Stomach (tissue), 9 donors: ENCODE measurements around the gene C21orf58. TPM values are rescaled to one million over a fixed set of nuclear protein-coding genes. Genes with fewer than 3 reads are reported as not detected.

Source experiments
- DNase-seq, 2 donors: peaks; one replicate each; pipeline versions ENCODE4 v3.0.0 to v3.0.0-alpha.2; 2013 to 2019
- H3K27ac ChIP-seq, 5 donors: fragments of 200-600 bp in 4 of 5; sonication (generic) in 4 of 5; one replicate each; pipeline ENCODE4 v1.5.1; 2013 to 2019; ENCODE audit warnings: mild to moderate bottlenecking in 1 of 5, moderate library complexity in 1 of 5
- H3K27me3 ChIP-seq, 3 donors: fragments of 200-600 bp; sonication (generic); one replicate each; pipeline ENCODE4 v1.5.1; 2017 to 2019; ENCODE audit warnings: mixed run types in 1 of 3
- H3K36me3 ChIP-seq, 4 donors: fragments of 200-600 bp; sonication (generic); 1 replicate in 3 of 4; 2 replicates in 1 of 4; pipeline ENCODE4 v1.5.1; 2016 to 2019
- H3K4me1 ChIP-seq, 4 donors: fragments of 200-600 bp; sonication (generic); one replicate each; pipeline ENCODE4 v1.5.1; 2016 to 2019
- H3K4me3 ChIP-seq, 4 donors: fragments of 200-600 bp; sonication (generic) in 3 of 4; one replicate each; pipeline ENCODE4 v1.5.1; 2016 to 2019; ENCODE audit warnings: mild to moderate bottlenecking in 1 of 4
- H3K9me3 ChIP-seq, 4 donors: fragments of 200-600 bp; sonication (generic); one replicate each; pipeline ENCODE4 v1.5.1; 2016 to 2019
- CTCF ChIP-seq, 7 experiments: fragments of 450-650 bp in 4 of 7; fragments of 200-600 bp in 3 of 7; sonication (generic) in 3 of 7; IDR thresholded peaks; one replicate each; pipeline ENCODE4 v1.5.1; 2016 to 2019; ENCODE audit warnings: antibody characterized with exemption in 7 of 7, control low read depth in 2 of 7, mild to moderate bottlenecking in 1 of 7
- EP300 ChIP-seq: sonication (generic); formaldehyde crosslinking; IDR thresholded peaks from one replicate; pipeline ENCODE4 v1.6.1; 2017; ENCODE audit warnings: antibody characterized with exemption
- POLR2A ChIP-seq, 4 donors: fragments of 450-650 bp; IDR thresholded peaks; one replicate each; pipeline ENCODE4 v1.6.1; 2016; ENCODE audit warnings: antibody characterized with exemption in 4 of 4, control low read depth in 2 of 4, mild to moderate bottlenecking in 1 of 4, moderate library complexity in 1 of 4
- POLR2AphosphoS5 ChIP-seq, 3 donors: sonication (generic); formaldehyde crosslinking; IDR thresholded peaks; one replicate each; pipeline ENCODE4 v1.6.1; 2016; ENCODE audit warnings: antibody characterized with exemption in 3 of 3
- WGBS, 5 donors: extraction: QIAGEN DNeasy Blood & Tissue Kit in 3 of 5; methylation state at CpG; one replicate each; pipeline versions ENCODE4 v1.1.5 to v1.1.7; 2013 to 2018; 5-methylcytosine and 5-hydroxymethylcytosine counted together
- intact Hi-C: fragments of 100-400 bp; cut with DNase I; formaldehyde crosslinking; loops from one replicate; pipeline ENCODE4 v1.15.1; 2023; ENCODE audit warnings: low total_unique reads
- polyA plus RNA-seq, 3 donors: library from polyadenylated mRNA; stranded (reverse); fragments of 200-250 nt; gene quantifications; one replicate each; pipeline ENCODE4 v1.2.3, GENCODE V29; 2013
- total RNA-seq, 5 donors: library from RNA; depleted of rRNA; stranded (reverse); fragments of >200 nt; gene quantifications; one replicate each; pipeline versions ENCODE4 v1.1.0 to v1.2.3, GENCODE V29; 2014 to 2016
- donor health status: healthy with polysubstance abuse.
- donor health status: Bipolar disorder and iron deficiency.
- donor health status: healthy.

The C21orf58 gene
- total and polyA plus RNA-seq, 8 donors = 0.89 to 15.1 (median 4.1) TPM

- Histone ChIP-seq H3K4me1 (no peaks in the 10 kb centered on the region), H3K36me3 (peaks cover 87 to 100% (median 100%) of the 10 kb centered on the region in 4 donors), H3K4me3 (no peak overlapping the region), H3K27me3 (no peaks in the 10 kb centered on the region), H3K27ac (no peak overlapping the region), H3K9me3 (no peaks in the 10 kb centered on the region)
- no peak for DNase-seq
- TF ChIP-seq EP300 = no peak
- TF ChIP-seq POLR2AphosphoS5 (IDR thresholded peaks at IDR 0.05) = no peak
- TF ChIP-seq CTCF (IDR thresholded peaks at IDR 0.05) = no peak
- no peak for TF ChIP-seq POLR2A (IDR thresholded peaks at IDR 0.05)
- intact Hi-C loops = no loop called here
- WGBS, 5 donors = 89 to 97% (median 96%) methylated on average over 8 of the region's 8 CpGs
These were observed 26.9 kb upstream of the C21orf58 start for GRCh38 chr21:46350571-46350970.

- intact Hi-C loops = no loop called here
- no peak for TF ChIP-seq POLR2AphosphoS5 (IDR thresholded peaks at IDR 0.05)
- no peak for TF ChIP-seq POLR2A (IDR thresholded peaks at IDR 0.05)
- no peak for TF ChIP-seq EP300
- TF ChIP-seq CTCF (IDR thresholded peaks at IDR 0.05) = no peak
- 93 to 98% (median 96%) methylated on average over 17 of the region's 17 CpGs for WGBS, 5 donors
- no peaks in the 10 kb centered on the region for H3K4me1 ChIP-seq
- no peaks in the 10 kb centered on the region for H3K27me3 ChIP-seq
- no peak overlapping the region for H3K4me3 ChIP-seq
- peaks cover 77 to 99% (median 96%) of the 10 kb centered on the region in 4 donors for H3K36me3 ChIP-seq
- H3K27ac ChIP-seq = no peak overlapping the region
- DNase-seq = no peak
- no peaks in the 10 kb centered on the region for H3K9me3 ChIP-seq
These were observed 25.6 kb upstream of the C21orf58 start for GRCh38 chr21:46349134-46349760.

GRCh38 chr21:46347791-46348381 is 24.2 kb upstream of the C21orf58 start:
- Histone ChIP-seq H3K4me1 (no peaks in the 10 kb centered on the region), H3K27ac (no peak overlapping the region), H3K4me3 (no peak overlapping the region), H3K9me3 (no peaks in the 10 kb centered on the region), H3K36me3 (peaks cover 64 to 90% (median 86%) of the 10 kb centered on the region in 4 donors), H3K27me3 (no peaks in the 10 kb centered on the region)
- WGBS, 5 donors = 80 to 93% (median 90%) methylated on average over 9 to 12 of the region's 12 CpGs
- no peak for DNase-seq
- intact Hi-C loops = no loop called here
- no peak for TF ChIP-seq CTCF (IDR thresholded peaks at IDR 0.05)
- no peak for TF ChIP-seq EP300
- no peak for TF ChIP-seq POLR2A (IDR thresholded peaks at IDR 0.05)
- no peak for TF ChIP-seq POLR2AphosphoS5 (IDR thresholded peaks at IDR 0.05)

GRCh38 chr21:46347203-46347550 is 23.5 kb upstream of the C21orf58 start:
- 71 to 82% (median 78%) methylated on average over 10 of the region's 10 CpGs for WGBS, 5 donors
- DNase-seq = no peak
- H3K4me3 ChIP-seq = no peak overlapping the region
- H3K4me1 ChIP-seq = no peaks in the 10 kb centered on the region
- no peak overlapping the region for H3K27ac ChIP-seq
- TF ChIP-seq EP300 (no peak), POLR2A (IDR thresholded peaks at IDR 0.05) (no peak), POLR2AphosphoS5 (IDR thresholded peaks at IDR 0.05) (no peak), CTCF (IDR thresholded peaks at IDR 0.05) (no peak)
- H3K36me3 ChIP-seq = peaks cover 59 to 90% (median 81%) of the 10 kb centered on the region in 4 donors
- no peaks in the 10 kb centered on the region for H3K9me3 ChIP-seq
- H3K27me3 ChIP-seq = no peaks in the 10 kb centered on the region
- intact Hi-C loops = no loop called here
